GM23338 (cell line): Measurements from ENCODE around the gene TSC2. TPM values are rescaled to one million over a fixed set of nuclear protein-coding genes. Genes with fewer than 3 reads are reported as not detected.

Experiments used
- CREB1 ChIP-seq: fragments of 250-450 bp; sonication (Bioruptor Pico); IDR thresholded peaks from 2 replicates; pipeline ENCODE4 v1.5.0; 2020; ENCODE audit warnings: low read depth, mild to moderate bottlenecking, moderate library complexity
- CTCF ChIP-seq, 2 experiments: fragments of 200-600 bp in 1 of 2; sonication (generic) in 1 of 2; conservative IDR thresholded peaks; 2 replicates each; pipeline versions ENCODE4 v1.5.1 to v1.6.1; 2016 to 2017; ENCODE audit warnings: antibody characterized with exemption in 2 of 2, low read depth in 2 of 2, mild to moderate bottlenecking in 2 of 2, moderate library complexity in 1 of 2
- EZH2 ChIP-seq: fragments of 200-600 bp; sonication (generic); IDR thresholded peaks from one replicate; pipeline ENCODE4 v1.8.0; 2017; ENCODE audit warnings: antibody characterized with exemption, mild to moderate bottlenecking, low read depth; ENCODE audit not compliant: unreplicated experiment
- NANOG ChIP-seq: IDR thresholded peaks from 2 replicates; pipeline ENCODE4 v1.6.1; 2016; ENCODE audit warnings: antibody characterized with exemption, borderline replicate concordance
- ZNF114 ChIP-seq: fragments of 250-450 bp; sonication (Bioruptor Pico); IDR thresholded peaks from 2 replicates; pipeline ENCODE4 v1.5.0; 2020; ENCODE audit warnings: mild to moderate bottlenecking, moderate library complexity
- ZNF331 ChIP-seq: fragments of 250-450 bp; sonication (Bioruptor Pico); IDR thresholded peaks from 2 replicates; pipeline ENCODE4 v1.5.0; 2020; ENCODE audit warnings: low read depth, mild to moderate bottlenecking, moderate library complexity
- ZNF462 ChIP-seq: fragments of 250-450 bp; sonication (Bioruptor Pico); IDR thresholded peaks from 2 replicates; pipeline ENCODE4 v1.5.0; 2020; ENCODE audit warnings: mild to moderate bottlenecking, moderate library complexity
- polyA plus RNA-seq: library from polyadenylated mRNA; unstranded; fragments of >200 nt; fragmentation: Nextera tagmentation; extraction: Ambion mirVana; gene quantifications from 2 replicates; pipeline ENCODE4 v1.2.1, GENCODE V29; 2016
- total RNA-seq: library from RNA; depleted of rRNA; stranded (reverse); fragments of >200 nt; shearing (Covaris generic); gene quantifications from 2 replicates; pipeline ENCODE4 v1.2.3, GENCODE V29; 2014

TSC2 gene
- total and polyA plus RNA-seq, 2 experiments from 2014 or later, result 40.5 to 93.0 TPM

DNA sequence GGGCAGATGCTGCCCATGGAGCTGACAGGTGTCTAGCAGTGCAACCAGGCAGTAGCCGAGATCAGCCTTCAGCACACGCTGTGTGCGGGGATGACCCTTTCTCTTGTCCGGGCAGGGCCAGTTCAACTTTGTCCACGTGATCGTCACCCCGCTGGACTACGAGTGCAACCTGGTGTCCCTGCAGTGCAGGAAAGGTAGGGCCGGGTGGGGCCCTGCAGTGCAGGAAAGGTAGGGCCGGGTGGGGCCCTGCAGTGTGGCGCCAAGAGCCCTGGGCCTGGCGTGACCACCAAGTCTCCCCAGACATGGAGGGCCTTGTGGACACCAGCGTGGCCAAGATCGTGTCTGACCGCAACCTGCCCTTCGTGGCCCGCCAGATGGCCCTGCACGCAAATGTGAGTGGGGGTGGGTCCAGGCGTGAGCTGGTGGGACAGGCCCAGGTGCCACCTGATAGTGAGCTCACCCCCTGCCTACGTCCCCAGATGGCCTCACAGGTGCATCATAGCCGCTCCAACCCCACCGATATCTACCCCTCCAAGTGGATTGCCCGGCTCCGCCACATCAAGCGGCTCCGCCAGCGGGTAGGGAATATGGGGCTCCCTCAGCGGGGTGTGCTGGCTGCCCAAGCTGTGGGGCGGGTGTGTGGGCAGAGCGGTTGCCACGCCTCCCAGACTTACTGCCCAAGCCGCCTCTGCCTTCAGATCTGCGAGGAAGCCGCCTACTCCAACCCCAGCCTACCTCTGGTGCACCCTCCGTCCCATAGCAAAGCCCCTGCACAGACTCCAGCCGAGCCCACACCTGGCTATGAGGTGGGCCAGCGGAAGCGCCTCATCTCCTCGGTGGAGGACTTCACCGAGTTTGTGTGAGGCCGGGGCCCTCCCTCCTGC lies 40.2 kb downstream of the TSC2 start (continued):
- TF ChIP-seq ZNF462 (CRISPR knock-in tag), result no peak
- no peak for TF ChIP-seq CTCF (conservative IDR thresholded peaks at IDR 0.05; ENCODE audit: low read depth in 2 of 2)
- TF ChIP-seq ZNF114 (CRISPR knock-in tag), result no peak
- TF ChIP-seq EZH2, result no peak
- TF ChIP-seq NANOG, result no peak
- no peak for TF ChIP-seq CREB1 (CRISPR knock-in tag)
- no peak for TF ChIP-seq ZNF331 (CRISPR knock-in tag)
